ENCODE data around the gene UFL1.

DNA sequence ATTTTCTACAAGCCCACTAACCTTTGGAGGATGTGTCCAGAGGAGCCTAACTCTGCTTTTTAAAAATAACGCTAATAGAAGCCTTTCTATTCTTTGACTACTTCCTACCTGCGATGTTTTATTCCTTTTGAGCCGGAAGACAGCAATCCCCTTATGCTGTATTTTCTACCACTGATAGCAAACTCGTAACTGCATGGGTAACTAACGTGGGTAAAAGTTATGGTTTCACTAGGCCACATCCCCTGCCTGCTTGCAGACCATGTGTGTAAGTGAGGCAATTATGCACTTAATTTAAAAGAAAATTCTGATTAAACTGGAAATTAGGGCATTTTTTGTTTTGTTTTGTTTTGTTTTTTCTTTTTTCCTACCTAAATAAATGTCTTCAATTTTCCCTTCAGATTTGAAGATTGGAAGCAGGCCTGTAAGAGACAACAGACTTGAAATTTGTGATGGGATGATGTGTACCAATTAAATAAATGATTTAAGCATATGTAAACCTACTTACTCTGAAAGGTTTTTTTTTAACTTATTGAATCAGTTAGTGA is 931 bp downstream of the UFL1 start:
- TF ChIP-seq, protein P1, sequence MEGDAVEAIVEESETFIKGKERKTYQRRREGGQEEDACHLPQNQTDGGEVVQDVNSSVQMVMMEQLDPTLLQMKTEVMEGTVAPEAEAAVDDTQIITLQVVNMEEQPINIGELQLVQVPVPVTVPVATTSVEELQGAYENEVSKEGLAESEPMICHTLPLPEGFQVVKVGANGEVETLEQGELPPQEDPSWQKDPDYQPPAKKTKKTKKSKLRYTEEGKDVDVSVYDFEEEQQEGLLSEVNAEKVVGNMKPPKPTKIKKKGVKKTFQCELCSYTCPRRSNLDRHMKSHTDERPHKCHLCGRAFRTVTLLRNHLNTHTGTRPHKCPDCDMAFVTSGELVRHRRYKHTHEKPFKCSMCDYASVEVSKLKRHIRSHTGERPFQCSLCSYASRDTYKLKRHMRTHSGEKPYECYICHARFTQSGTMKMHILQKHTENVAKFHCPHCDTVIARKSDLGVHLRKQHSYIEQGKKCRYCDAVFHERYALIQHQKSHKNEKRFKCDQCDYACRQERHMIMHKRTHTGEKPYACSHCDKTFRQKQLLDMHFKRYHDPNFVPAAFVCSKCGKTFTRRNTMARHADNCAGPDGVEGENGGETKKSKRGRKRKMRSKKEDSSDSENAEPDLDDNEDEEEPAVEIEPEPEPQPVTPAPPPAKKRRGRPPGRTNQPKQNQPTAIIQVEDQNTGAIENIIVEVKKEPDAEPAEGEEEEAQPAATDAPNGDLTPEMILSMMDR (conservative IDR thresholded peaks at IDR 0.05; ENCODE audit: low read length): no peak
- TF ChIP-seq EZH2phosphoT487 (IDR thresholded peaks at IDR 0.05; ENCODE audit: borderline replicate concordance): no peak
